Measurements from ENCODE around the gene MAP1A.

The MAP1A gene

DNA sequence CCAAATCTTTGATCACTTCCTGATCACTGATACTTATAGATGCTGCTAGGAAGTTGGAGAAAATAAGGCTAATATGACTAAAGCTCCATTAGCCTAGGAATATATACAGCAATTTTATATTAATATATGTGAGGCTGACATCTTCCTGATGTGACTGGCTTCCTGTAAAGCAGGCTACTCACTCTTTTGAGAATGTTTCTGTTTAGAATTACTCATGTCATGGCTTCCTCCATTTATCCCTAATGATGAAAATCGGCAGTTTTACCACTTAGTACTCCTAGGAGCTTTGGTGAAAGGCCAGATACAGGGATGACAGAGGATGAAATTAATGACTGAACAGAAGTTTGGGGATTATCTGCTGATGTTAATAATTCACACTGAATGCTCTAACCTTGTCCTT lies 3.9 kb upstream of the MAP1A start:
- Mint-ChIP-seq H3K27ac (peak overlapping the region; percentile 68 to 87 (median 76)), H3K36me3 (ENCODE audit: low read depth) (no peaks in the 10 kb centered on the region), H3K4me1 (peaks cover 77% of the 10 kb centered on the region), H3K27me3 (ENCODE audit: low read depth) (peaks cover 3% of the 10 kb centered on the region), H3K4me3 (peak overlapping the region in 2 of 3 experiments; percentile 21 to 75), H3K9me3 (no peaks in the 10 kb centered on the region)
- TF ChIP-seq, protein P1, sequence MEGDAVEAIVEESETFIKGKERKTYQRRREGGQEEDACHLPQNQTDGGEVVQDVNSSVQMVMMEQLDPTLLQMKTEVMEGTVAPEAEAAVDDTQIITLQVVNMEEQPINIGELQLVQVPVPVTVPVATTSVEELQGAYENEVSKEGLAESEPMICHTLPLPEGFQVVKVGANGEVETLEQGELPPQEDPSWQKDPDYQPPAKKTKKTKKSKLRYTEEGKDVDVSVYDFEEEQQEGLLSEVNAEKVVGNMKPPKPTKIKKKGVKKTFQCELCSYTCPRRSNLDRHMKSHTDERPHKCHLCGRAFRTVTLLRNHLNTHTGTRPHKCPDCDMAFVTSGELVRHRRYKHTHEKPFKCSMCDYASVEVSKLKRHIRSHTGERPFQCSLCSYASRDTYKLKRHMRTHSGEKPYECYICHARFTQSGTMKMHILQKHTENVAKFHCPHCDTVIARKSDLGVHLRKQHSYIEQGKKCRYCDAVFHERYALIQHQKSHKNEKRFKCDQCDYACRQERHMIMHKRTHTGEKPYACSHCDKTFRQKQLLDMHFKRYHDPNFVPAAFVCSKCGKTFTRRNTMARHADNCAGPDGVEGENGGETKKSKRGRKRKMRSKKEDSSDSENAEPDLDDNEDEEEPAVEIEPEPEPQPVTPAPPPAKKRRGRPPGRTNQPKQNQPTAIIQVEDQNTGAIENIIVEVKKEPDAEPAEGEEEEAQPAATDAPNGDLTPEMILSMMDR (IDR thresholded peaks at IDR 0.05; ENCODE audit: unreplicated experiment in 3 of 3): no peak

DNA sequence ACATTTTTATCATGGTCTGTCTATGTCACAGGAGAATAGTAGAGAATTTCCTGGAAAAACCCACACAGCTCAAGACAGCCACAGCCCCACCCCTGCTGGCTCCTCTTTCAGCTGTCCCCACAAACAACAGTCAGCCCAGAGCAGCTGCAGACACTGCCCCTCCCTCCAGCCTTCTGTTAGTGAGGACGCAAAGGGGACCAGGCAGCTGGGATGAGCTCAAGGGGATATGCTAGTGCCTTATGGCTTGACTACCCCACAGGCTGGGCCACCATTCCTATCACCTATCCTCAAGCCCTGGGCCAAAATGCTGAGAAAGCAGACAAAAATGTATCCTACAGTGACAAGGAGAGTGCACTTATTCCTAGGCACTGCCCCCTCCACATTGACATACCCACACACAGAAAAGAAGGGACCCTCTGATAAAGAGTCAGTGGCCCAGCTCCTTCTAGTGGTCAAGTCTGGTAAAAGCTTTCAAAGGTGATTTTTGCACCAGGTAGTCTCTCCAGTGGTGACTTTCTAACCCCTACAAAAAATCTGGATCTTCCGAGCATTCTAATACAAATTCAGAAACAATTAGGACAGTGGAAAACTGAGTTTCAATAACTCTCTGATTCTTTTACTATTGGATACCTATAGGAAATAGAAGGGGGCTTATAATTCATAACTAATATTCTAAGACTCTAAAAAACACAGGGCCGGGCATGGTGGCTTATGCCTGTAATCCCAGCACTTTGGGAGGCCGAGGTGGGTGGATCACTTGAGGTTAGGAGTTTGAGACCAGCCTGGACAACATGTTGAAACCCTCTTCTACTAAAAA lies 3.0 kb upstream of the MAP1A start:
- peak overlapping the region; percentile 68 to 87 (median 76) for H3K27ac Mint-ChIP-seq
- H3K4me3 Mint-ChIP-seq: peak overlapping the region in 2 of 3 experiments; percentile 47 to 75
- peaks cover 3% of the 10 kb centered on the region for H3K27me3 Mint-ChIP-seq (ENCODE audit: low read depth)
- peaks cover 78% of the 10 kb centered on the region for H3K4me1 Mint-ChIP-seq
- H3K9me3 Mint-ChIP-seq: no peaks in the 10 kb centered on the region
- H3K36me3 Mint-ChIP-seq (ENCODE audit: low read depth): peaks cover under 1% of the 10 kb centered on the region
- TF ChIP-seq, protein P1 (IDR thresholded peaks at IDR 0.05; ENCODE audit: unreplicated experiment in 3 of 3): peak; percentile 59 to 66 (median 63)

DNA sequence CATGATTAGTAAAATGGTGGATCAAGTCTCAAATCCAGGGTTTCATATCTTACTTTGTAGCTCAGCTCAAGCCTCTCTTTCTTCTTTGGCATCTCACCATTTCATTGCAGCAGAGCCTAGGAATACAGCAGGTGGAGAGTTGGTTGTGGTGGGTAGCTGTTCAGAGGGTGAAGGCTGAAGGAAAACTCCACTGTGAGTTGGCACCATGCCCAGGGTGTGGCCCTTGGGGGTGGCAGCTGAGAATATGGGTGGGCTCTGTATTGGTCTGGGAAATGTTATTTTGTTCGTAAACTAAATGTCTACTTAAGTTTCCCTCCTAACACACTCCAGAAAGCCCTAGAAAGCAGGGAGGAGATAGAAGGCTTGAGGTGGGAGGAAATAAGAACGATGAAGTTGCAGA lies 1.7 kb upstream of the MAP1A start:
- peaks cover 12% of the 10 kb centered on the region for H3K36me3 Mint-ChIP-seq (ENCODE audit: low read depth)
- H3K27me3 Mint-ChIP-seq (ENCODE audit: low read depth): peaks cover 3% of the 10 kb centered on the region
- TF ChIP-seq, protein P1 (IDR thresholded peaks at IDR 0.05; ENCODE audit: unreplicated experiment in 3 of 3): no peak
- peaks cover 72% of the 10 kb centered on the region for H3K4me1 Mint-ChIP-seq
- peak overlapping the region; percentile 91 to 98 (median 95) for H3K4me3 Mint-ChIP-seq
- peak overlapping the region; percentile 82 to 94 (median 90) for H3K27ac Mint-ChIP-seq
- no peaks in the 10 kb centered on the region for H3K9me3 Mint-ChIP-seq

GRCh38 chr15:43516185-43516584 lies 1.2 kb upstream of the MAP1A start:
- Mint-ChIP-seq H3K4me1 (peaks cover 70% of the 10 kb centered on the region), H3K36me3 (ENCODE audit: low read depth) (peaks cover 16% of the 10 kb centered on the region), H3K4me3 (peak overlapping the region; percentile 91 to 98 (median 95)), H3K27me3 (ENCODE audit: low read depth) (peaks cover 3% of the 10 kb centered on the region), H3K27ac (peak overlapping the region; percentile 82 to 94 (median 90)), H3K9me3 (no peaks in the 10 kb centered on the region)
- TF ChIP-seq, protein P1 (IDR thresholded peaks at IDR 0.05; ENCODE audit: unreplicated experiment in 3 of 3): no peak

GRCh38 chr15:43516801-43517353 lies 531 bp upstream of the MAP1A start:
- H3K9me3 Mint-ChIP-seq: peaks cover 4% of the 10 kb centered on the region
- peaks cover 63% of the 10 kb centered on the region for H3K4me1 Mint-ChIP-seq
- H3K4me3 Mint-ChIP-seq: peak overlapping the region; percentile 91 to 98 (median 95)
- no peaks in the 10 kb centered on the region for H3K27me3 Mint-ChIP-seq (ENCODE audit: low read depth)
- peak overlapping the region; percentile 82 to 94 (median 90) for H3K27ac Mint-ChIP-seq
- peaks cover 23% of the 10 kb centered on the region for H3K36me3 Mint-ChIP-seq (ENCODE audit: low read depth)
- TF ChIP-seq, protein P1 (IDR thresholded peaks at IDR 0.05; ENCODE audit: unreplicated experiment in 3 of 3): no peak

Measured in nephron (organoid).